Keratinocyte (primary cell): ENCODE data around the gene PDZD2.

ENCODE experiments used
- EZH2 ChIP-seq: IDR thresholded peaks from one replicate; pipeline ENCODE4 v1.6.1; 2012; ENCODE audit warnings: inconsistent platforms, mild to moderate bottlenecking, low read length, moderate library complexity
- TF ChIP-seq, protein P1 (sequence below), 3 experiments: IDR thresholded peaks in 1 of 3; conservative IDR thresholded peaks in 1 of 3; optimal IDR thresholded peaks in 1 of 3; 2 replicates in 2 of 3; 3 replicates in 1 of 3; pipeline versions ENCODE3 to v1.5.1; 2011; ENCODE audit warnings: low read length in 3 of 3, mild to moderate bottlenecking in 3 of 3, moderate library complexity in 2 of 3, control low read depth in 1 of 3, inconsistent platforms in 1 of 3; ENCODE audit not compliant: insufficient read depth in 2 of 3; ENCODE audit errors: extremely low read depth in 1 of 3

GRCh38 chr5:32127711-32128110 lies 488.8 kb downstream of the PDZD2 start:
- TF ChIP-seq, protein P1, sequence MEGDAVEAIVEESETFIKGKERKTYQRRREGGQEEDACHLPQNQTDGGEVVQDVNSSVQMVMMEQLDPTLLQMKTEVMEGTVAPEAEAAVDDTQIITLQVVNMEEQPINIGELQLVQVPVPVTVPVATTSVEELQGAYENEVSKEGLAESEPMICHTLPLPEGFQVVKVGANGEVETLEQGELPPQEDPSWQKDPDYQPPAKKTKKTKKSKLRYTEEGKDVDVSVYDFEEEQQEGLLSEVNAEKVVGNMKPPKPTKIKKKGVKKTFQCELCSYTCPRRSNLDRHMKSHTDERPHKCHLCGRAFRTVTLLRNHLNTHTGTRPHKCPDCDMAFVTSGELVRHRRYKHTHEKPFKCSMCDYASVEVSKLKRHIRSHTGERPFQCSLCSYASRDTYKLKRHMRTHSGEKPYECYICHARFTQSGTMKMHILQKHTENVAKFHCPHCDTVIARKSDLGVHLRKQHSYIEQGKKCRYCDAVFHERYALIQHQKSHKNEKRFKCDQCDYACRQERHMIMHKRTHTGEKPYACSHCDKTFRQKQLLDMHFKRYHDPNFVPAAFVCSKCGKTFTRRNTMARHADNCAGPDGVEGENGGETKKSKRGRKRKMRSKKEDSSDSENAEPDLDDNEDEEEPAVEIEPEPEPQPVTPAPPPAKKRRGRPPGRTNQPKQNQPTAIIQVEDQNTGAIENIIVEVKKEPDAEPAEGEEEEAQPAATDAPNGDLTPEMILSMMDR (optimal IDR thresholded peaks at IDR 0.05 in 1 of 3, IDR thresholded peaks at IDR 0.05 in 1 of 3, conservative IDR thresholded peaks at IDR 0.05 in 1 of 3; ENCODE audit: extremely low read depth in 1 of 3, insufficient read depth in 2 of 3, low read length in 3 of 3) = no peak
- no peak for TF ChIP-seq EZH2
